ENCODE data around the gene DOHH. TPM values are rescaled to one million over a fixed set of nuclear protein-coding genes. Genes with fewer than 3 reads are reported as not detected.

DOHH gene
- total and polyA plus RNA-seq, 2 donors (not counting 3 experiments of a cell fraction or from before 2014, with no cell fraction given) = 8.7 to 15.2 TPM

DNA sequence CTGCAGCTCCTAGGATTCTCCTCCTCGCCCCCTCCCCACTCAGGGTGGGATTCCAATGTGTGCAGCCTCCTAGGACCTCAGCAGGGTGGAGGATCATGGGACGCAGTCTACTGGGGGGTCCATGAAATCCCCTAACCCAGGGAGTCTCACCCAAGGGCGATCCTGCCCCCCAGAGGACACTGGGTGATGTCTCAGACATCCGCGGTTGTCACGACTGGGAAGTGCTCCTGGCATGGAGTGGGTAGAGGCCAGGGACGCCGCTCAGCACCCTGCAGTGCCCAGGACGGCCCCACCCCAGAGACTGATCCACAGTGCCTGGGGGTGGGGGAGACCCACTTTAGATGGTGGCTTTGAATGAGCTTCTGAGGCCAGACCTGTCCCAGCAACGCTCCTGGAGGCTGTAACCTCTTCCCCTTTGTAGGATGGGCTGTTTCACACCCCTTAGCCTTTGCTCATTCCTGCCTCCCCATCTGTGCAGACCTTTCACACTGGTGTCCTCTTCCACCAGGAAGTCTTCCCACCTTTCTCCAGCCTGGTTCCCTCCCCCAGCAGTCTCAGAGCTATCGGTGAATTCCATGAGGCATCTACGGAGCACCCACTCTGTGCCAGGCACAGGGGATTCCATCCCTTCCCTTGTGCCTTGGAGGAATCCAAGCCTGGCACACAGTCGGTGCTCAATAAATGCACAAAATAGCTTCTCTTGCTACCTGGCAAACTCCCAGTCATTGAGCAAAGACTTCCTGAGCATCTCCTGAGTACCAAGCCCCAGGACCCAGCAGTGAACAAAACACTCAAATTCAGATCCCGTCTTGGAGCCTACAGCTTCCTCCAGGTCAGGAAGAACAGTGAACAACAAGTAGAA lies 30.6 kb downstream of the DOHH start:
- FAIRE-seq = no peak
- intact Hi-C loops (cut with micrococcal nuclease) = loop anchor here (5.0 kb wide), 1 partner anchor 163 kb away; no protein-coding TSS in a partner anchor

More for the DNA sequence above, 30.6 kb downstream of the DOHH start:
- ChIA-PET POLR2A (no interaction called here), CTCF (interaction anchor here (0.8 to 3.9 kb wide), 17 partner anchors 9 to 165 kb away, joined by 3 to 39 read pairs (median 5); partner anchors contain the start of gene SMIM44)
- BruUV-seq (replicated peaks) = no TSS peak
- H3K4me3 ChIP-seq (replicated peaks in 1 of 3; ENCODE audit: insufficient read depth in 1 of 3, low read depth in 1 of 3, low read length in 3 of 3) = no peak overlapping the region
- H3K36me3 ChIP-seq (ENCODE audit: control insufficient read depth in 2 of 2, extremely low read depth in 1 of 2, insufficient read depth in 2 of 2, low read length in 2 of 2) = no peaks in the 10 kb centered on the region
- no peak overlapping the region for H2AFZ ChIP-seq (ENCODE audit: low read depth, low read length)
- dilution Hi-C loops (cut with MboI; ENCODE audit: extremely low pct_ligation_motif_present, low sequenced_read_pairs) = no loop called here
- no peaks in the 10 kb centered on the region for H4K20me1 ChIP-seq (replicated peaks; ENCODE audit: control insufficient read depth, extremely low read depth, insufficient read depth, low read length)
- no peak for DNase-seq (ENCODE audit: low read depth, low spot score)
- H3K79me2 ChIP-seq (ENCODE audit: control insufficient read depth, insufficient read depth, low read length) = no peaks in the 10 kb centered on the region
- H3K27ac ChIP-seq (ENCODE audit: insufficient read depth, low read depth, low read length) = no peak overlapping the region
- H3K9me1 ChIP-seq (replicated peaks; ENCODE audit: control insufficient read depth, extremely low read depth, insufficient read depth, low read length) = no peaks in the 10 kb centered on the region
- H3K9me3 ChIP-seq (replicated peaks; ENCODE audit: control insufficient read depth, insufficient read depth, low read length) = no peaks in the 10 kb centered on the region
- H3K9ac ChIP-seq (replicated peaks; ENCODE audit: extremely low read depth, insufficient read depth, low read length) = no peak overlapping the region
- no peak overlapping the region for H3K4me2 ChIP-seq (ENCODE audit: insufficient read depth, low read length)
- no peaks in the 10 kb centered on the region for H3K4me1 ChIP-seq (ENCODE audit: control insufficient read depth, extremely low read depth, insufficient read depth, low read length)
- no peaks in the 10 kb centered on the region for H3K27me3 ChIP-seq (ENCODE audit: control insufficient read depth in 2 of 2, insufficient read depth in 2 of 2, low read length in 2 of 2)
- no peak for TF ChIP-seq POLR2A (IDR thresholded peaks at IDR 0.05; ENCODE audit: low read depth, low read length)
- TF ChIP-seq FOS (IDR thresholded peaks at IDR 0.05; ENCODE audit: borderline replicate concordance, insufficient read depth, low read length) = no peak
- no peak for TF ChIP-seq MAX (IDR thresholded peaks at IDR 0.05; ENCODE audit: insufficient read depth, insufficient read length)
- TF ChIP-seq CTCF (IDR thresholded peaks at IDR 0.05; ENCODE audit: extremely low read depth in 1 of 2, insufficient read depth in 1 of 2, low read depth in 1 of 2, low read length in 2 of 2) = peak in 1 of 2 donors; percentile 5
- no peak for TF ChIP-seq GATA2 (IDR thresholded peaks at IDR 0.05; ENCODE audit: insufficient read depth, insufficient read length, low read depth, low read length)
- no peak for TF ChIP-seq EZH2 (IDR thresholded peaks at IDR 0.05; ENCODE audit: borderline replicate concordance, low read depth, low read length, severe bottlenecking)

Measured in endothelial cell of umbilical vein (primary cell).